ENCODE results near the gene LRRTM4.
"Not testable (repeated sequence)": the region's sequence is repeated elsewhere in the genome, so short reads cannot be mapped to it uniquely, and the experiment has no call there.

LRRTM4 gene

DNA sequence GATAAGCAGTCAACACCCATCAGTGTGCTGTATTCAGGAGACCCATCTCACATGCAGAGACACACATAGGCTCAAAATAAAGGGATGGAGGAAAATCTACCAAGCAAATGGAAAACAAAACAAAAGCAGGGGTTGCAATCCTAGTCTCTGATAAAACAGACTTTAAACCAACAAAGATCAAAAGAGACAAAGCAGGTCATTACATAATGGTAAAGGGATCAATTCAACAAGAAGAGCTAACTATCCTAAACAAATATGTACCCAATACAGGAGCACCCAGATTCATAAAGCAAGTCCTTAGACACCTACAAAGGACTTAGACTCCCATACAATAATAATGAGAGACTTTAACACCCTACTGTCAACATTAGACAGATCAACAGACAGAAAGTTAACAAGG, 358.2 kb downstream of the LRRTM4 start:
- DNase-seq (ENCODE audit: low read depth), result not testable (repeated sequence)

DNA sequence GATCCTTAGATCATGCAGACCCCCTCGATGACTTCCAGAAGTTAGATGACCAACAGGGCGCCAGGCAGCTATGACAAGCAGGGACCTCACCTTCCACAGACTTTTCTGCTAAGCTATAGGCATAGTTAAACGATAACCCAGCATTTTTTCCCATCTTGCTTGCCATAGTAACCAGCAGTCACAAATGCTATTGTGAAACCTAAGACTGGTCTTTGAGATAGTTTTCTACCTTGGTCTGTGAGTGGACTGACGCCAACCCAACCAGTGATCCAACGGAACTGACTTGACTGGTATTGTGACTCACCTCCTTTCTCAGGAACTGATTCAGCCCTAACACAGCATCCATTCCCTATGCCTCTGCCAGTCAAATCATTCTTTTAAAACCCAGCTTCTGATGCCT, 361.2 kb downstream of the LRRTM4 start:
- DNase-seq (ENCODE audit: low read depth), result no peak

DNA sequence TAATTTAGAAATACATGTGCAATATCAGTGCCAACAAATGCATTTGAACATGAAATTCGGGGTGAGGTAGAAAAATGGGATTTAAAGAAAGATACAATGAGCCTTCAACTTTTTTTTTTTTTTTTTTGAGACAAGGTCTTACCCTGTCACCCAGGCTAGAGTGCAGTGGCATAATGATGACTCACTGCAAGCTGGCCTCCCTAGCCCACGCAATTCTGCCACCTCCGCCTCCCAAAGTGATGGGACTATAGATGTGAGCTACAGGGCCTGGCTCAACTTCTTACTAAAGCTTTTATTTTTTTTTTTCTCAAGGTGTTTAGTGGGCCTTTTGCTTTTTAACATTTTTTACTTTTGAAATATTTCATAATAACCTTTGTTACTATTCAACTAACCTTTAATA, 365.6 kb downstream of the LRRTM4 start:
- DNase-seq (ENCODE audit: low read depth), result no peak

DNA sequence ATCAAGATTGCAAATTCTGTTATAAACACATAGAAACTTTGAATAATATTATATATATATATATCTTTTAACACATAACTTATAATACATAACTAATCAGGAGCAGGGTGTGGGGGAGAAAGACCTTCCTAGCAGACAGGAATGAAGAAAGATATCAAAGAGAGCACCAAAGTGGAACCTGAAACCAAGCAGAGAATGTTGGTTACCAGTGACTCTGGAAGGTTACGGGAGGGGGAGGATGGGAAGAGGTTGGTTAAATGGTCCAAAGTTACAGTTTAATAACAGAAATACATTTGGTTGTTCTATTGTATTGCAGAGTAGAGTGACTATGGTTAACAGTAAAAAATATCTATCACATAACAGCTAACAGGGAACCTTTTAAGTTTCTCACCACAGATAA, 366.7 kb downstream of the LRRTM4 start:
- no peak for DNase-seq (ENCODE audit: low read depth)

DNA sequence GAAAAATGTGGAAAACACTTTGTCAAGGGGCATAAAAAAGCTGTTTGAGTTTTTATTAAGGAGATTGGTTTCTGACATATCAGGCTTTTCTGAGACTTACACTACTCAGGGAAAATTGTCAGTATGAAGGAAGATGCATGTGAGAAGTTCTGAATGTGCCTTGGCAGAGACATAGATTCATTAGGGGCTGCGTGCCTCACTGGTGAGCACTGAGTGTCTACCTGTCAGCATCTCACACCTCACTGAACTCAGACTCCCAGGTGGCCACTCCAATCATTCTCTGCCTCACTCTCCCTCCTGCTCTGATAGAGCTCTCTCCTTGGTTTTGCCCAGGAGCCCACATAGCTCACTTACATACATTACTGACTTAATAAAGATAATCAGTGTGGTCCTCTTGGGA, 372.6 kb downstream of the LRRTM4 start:
- no peak for DNase-seq (ENCODE audit: low read depth)

DNA sequence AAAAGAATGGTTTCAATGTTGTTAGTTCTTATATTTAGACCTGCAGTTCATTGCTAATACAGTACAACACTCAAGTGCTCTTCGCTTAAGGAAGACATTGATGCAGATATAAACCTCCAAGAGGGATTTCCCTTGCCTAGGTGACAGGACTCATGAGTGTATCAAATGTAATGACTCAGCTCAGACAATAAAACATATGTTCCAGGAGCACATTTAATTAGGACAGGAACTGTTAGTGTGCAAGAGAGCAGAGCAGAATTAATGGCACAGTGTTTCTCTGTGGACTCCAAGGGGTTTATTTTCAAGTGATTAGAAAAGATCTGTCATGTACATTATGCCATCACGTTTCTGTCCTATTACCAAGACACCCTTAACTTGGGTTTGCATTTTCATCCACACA, 375.0 kb downstream of the LRRTM4 start:
- DNase-seq (ENCODE audit: low read depth), result no peak

DNA sequence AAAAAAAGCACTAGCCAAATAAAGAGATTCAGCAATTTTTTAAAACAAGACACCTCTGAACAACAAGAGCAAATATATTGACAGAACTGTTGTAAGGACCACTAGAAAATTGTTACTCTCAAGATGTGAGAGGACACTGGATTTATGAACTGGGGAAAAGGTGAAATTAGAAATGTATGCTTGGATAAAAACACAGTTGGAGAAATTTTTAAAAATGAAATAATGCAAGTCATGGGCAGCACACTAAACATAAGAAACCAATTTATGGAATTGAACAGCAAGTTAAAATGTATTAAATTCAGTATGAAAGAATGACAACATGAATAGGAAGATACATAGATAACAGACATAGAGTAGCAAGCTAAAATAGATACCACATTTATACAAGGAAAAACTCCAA, 377.4 kb downstream of the LRRTM4 start:
- DNase-seq (ENCODE audit: low read depth), result no peak

DNA sequence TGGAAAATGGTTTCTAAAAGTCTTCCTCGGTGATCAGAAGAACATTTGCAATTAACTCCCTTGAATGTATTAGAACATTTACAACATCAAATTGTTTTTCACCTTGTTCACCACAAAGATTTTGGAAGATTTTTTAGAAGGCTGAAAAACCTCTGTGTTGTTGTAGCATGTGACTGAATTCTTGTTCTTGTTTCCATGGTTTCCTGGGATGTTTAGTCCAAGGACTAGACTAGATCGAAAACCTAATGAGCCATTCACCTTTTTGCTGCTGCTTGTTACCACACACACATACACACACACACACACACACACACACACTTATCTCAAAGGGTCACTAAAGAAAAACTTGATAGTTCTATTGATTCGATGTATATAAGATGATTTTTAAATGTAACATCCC, 380.0 kb downstream of the LRRTM4 start:
- no peak for DNase-seq (ENCODE audit: low read depth)

DNA sequence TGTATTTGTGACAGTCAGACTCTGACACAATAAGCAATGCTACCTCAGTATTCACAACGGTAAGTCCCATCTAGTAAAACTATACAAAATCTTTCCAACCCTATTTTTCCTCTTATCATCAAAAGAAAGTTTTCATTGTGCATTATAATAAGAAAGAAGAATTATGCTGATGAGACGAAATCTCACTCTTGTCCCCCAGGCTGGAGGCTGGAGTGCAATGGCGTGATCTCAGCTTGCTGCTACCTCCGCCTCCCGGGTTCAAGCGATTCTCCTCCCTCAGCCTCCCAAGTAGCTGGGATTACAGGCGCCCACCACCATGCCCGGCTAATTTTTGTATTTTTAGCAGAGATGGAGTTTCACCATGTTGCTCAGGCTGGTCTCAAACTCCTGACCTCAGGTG, 393.7 kb downstream of the LRRTM4 start:
- not testable (repeated sequence) for DNase-seq (ENCODE audit: low read depth)

DNA sequence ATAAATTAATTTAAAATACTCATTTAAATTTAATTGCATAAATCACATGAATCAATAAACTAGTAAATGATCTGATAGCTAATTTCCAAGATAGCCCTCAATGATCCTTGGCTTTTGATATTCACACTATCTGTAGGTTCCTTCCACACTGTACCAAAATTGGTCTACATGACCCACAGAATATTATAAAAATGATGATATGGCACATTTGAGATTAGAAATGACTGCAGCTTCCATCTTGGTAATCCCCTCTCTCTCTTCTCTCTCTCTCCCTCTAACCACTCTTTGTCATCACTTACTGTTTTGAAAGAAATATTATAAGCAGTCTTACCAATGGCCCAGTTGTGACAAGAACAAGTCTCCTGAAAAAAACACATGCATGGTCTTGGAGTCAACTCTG, 394.8 kb downstream of the LRRTM4 start:
- DNase-seq (ENCODE audit: low read depth), result no peak

DNA sequence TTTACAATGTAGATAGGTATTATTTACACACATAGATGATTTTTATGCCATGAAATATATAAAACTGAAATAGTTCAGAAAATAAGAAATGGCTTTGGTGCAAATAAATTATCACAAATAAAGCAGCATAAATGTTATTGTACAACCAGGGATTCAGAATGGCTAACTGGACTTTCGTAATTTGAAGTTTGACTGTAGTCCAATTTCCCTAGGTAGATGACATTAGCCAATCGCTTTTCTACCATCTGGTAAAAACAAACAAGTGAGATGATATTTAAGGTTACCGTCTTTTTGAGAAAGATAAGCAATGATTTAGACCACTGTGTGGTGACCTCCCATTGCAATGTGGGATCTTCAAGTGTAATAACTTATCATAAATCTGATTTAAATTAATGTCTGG, 400.7 kb downstream of the LRRTM4 start:
- DNase-seq (ENCODE audit: low read depth), result no peak

DNA sequence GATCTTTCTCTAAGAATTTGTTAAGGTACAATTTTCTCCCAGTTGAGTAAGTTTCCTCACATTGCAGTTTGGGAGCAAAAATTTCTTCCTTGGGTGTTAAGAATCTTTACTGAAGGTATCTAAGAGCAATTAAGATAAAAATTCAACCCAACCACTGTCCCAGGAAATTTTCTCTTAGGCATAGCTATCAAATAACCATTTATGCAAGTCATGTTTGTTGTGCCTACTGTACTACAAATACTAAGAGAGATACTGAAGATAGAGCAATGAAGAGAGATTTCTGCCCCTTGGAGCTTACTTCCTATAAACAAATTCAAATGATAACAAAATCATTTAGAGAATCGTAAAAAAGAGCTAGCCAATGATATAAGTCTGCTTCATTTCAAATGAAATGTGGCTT, 402.8 kb downstream of the LRRTM4 start:
- no peak for DNase-seq (ENCODE audit: low read depth)

DNA sequence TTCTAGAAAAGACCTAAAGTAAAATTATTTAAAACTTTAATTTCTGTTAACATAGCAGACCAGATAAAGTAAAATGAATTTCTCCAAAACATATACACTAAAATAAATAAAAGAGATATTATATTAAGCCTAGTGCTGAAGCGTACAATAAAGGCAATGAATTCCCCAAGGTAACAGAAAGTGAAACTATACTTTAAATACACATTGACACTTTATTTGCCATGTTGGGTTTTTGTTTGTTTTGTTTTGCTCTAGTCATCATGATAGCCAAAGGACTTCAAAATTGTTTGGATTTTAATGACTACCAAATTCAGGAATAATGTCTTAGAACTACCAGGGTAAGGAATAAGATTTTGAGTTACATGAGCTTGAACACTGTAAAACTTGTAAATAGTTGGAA, 413.3 kb downstream of the LRRTM4 start:
- DNase-seq (ENCODE audit: low read depth), result no peak

DNA sequence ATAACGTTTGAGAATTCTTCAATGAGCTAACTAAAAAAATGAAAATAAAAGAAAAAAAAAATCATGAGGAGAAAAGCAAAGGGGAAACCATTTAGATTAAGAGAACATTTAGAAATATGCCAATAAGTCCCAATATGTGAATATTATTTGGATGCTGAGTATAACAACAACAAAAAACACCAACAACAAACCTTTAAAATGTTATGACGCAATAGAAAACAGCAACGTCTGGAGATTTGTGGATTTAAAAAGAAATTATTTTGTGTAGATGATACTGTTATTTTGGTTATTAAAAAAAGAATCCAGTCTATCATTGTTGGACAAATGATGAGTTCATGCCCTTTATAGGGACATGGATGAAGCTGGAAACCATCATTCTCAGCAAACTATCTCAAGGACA, 417.2 kb downstream of the LRRTM4 start:
- no peak for DNase-seq (ENCODE audit: low read depth)

DNA sequence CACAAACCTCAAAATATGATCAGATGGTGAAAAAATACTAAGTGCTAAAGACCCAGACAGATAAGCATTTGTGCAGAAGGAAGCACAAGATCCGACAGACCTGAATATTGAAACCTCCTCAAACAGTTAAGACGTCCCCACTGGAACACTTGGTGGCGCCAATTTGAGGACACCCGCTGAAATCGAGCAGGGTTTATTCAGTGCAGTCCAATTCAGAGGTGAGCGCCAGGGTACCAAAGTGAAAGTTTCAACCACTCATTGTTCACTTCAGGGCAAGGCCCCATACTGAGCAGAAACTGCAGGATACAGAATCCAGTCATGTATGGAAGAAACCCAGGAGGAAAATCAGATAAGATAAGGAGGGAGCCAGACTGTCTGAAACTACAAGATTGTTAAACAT, 417.6 kb downstream of the LRRTM4 start:
- no peak for DNase-seq (ENCODE audit: low read depth)

DNA sequence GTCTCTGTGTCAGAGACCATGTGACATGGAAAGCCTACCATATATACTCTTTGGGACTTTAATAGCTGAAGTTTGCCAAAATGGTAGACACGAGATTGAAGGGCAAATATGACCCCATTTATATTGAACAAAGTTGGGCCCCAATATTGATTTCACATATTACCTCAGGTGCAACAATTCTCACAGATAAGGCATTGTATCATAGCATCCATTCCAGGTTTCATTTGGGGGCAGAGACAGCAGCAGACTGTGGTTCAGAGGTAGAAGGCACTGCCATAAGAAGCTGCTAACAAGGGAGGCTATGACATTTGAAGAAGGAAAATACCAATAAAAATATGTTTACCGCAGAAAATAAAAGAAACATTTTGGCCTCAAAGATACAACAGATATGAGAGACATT, 419.2 kb downstream of the LRRTM4 start:
- no peak for DNase-seq (ENCODE audit: low read depth)

DNA sequence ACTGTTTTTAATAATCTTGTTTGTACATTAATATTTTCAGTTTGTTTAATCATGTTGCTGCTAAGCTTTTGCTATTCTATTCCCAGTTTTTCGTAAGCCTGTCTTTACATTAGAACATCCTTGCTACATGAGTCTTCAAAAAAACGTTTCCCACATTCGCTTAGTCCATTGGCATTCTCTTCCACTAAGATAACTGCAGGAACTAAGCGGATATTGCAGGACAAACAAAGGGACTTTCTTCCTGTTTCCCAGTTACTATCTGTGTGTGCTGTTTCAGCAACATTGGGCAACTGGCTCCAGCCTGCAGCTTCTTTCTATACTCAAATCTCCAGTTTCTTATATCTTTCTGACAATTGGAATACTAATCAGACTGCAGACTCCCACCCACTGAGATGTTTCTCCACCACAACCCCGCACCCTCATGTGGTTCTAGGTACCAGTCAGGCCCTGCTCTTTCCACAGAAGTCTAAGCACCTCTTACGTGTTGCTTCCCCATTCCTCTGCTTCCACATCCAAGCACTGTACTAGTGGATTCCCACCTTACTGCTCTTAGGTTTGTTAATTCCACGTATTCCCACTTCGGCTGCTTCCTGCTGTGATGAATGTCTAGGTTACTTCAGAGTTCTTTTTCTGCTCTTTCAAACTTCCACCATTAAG, 420.3 kb downstream of the LRRTM4 start:
- no peak for DNase-seq (ENCODE audit: low read depth)

DNA sequence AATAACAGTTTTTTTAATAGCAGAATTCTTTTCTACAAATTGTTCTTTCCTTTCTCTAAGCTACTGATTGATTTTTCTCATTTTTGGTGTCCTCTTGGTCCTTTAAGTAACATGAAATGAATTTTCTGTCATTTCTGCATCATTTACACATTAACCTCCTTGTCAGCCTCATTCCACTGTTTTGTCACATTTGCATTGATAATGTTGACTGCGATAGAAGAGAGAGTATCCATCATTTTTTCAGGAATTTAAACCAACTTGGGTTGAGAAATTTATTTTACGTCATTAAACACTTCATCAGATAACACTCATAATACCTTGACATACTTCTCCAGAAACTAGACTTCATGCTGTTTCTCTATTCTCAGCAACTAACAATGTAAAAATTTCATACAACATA, 422.2 kb downstream of the LRRTM4 start:
- no peak for DNase-seq (ENCODE audit: low read depth)

DNA sequence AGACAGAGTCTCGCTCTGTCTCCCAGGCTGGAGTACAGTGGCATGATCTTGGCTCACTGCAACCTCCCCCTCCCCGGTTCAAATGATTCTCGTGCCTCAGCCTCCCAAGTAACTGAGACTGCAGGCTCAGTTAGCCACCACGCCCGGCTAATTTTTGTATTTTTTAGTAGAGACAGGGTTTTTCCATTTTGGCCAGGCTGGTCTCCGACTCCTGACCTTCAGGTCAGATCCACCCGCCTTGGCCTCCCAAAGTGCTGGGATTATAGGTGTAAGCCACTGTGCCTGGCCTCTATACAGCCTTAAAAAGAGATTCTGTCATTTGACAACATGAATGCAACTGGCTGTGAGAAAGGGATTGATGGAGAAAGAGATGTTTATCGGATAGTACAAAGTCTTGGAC, 426.7 kb downstream of the LRRTM4 start:
- not testable (repeated sequence) for DNase-seq (ENCODE audit: low read depth)

DNA sequence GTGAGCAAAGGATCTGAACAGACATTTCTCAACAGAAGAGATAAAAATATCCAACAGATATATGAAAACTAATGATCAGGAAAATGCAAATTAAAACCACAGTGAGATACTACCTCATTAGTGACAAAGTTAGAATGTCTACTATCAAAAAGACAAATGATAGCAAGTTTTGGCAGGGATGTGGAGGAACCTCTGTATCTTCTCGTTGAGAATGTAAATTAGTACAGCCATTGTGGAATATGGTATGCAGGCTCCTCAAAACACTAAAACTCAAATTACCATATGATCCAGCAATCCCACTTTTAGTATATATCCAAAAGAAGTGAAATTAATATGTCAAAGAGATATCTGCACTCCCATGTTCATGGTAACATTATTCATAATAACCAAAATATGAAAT, 427.1 kb downstream of the LRRTM4 start:
- DNase-seq (ENCODE audit: low read depth), result no peak

DNA sequence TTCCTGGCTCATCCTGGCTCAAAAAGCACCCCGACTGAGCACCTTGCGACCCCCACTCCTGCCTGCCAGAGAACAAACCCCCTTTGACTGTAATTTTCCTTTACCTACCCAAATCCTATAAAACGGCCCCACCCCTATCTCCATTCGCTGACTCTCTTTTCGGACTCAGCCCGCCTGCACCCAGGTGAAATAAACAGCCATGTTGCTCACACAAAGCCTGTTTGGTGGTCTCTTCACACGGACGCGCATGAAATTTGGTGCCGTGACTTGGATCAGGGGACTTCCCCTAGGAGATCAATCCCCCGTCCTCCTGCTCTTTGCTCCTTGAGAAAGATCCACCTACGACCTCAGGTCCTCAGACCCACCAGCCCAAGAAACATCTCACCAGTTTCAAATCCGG, 433.8 kb downstream of the LRRTM4 start:
- DNase-seq (ENCODE audit: low read depth), result not testable (repeated sequence)

DNA sequence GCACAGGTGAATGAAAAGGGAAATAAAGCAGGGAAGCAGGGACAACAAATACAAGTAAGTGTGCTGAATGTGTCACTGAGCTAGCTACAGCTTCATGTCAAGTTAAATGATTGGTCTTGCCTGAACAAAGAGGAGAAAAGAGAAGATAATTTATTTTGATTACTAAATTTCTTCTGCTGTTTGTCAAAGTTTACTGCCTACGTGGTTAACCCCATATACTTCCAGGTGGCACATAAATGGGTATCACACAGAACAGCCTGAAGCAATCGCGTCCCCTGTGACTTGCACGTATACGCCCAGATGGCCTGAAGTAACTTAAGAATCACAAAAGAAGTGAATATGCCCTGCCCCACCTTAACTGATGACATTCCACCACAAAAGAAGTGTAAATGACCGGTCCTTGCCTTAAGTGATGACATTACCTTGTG, 434.2 kb downstream of the LRRTM4 start:
- DNase-seq (ENCODE audit: low read depth), result no peak

DNA sequence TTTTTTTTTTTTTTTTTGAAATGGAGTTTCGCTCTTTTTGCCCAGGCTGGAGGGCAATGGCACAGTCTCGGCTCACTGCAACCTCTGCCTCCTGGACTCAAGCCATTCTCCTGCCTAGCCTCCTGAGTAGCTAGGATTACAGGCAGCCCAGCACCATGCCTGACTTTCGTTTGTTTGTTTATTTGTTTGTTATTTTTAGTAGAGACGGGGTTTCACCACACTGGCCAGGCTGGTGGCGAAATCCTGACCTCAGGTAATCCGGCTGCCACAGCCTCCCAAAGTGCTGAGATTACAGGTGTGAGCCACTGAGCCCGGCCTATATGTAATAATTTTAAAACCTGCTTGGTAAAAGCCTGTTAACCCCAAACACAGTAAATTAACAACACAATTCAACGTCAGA, 435.7 kb downstream of the LRRTM4 start:
- DNase-seq (ENCODE audit: low read depth), result no peak

DNA sequence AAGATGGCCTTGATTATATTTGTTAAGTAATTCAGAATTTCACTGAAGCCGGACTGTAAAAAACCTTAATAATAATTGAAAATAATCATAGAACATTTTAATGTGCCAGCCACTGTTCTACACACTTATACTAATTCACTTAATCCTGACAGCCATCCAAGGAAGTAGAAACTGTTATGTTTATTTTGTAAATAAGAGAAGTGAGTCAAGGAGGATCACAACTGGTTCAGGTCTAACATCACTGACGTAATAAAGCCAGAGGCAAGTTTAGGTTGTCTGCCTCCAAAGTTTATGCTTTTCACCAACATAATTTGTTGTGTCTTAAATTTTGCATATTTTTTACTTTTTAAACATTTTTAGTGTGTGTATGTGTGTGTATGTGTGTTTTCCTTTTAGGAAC, 436.1 kb downstream of the LRRTM4 start:
- DNase-seq (ENCODE audit: low read depth), result no peak

DNA sequence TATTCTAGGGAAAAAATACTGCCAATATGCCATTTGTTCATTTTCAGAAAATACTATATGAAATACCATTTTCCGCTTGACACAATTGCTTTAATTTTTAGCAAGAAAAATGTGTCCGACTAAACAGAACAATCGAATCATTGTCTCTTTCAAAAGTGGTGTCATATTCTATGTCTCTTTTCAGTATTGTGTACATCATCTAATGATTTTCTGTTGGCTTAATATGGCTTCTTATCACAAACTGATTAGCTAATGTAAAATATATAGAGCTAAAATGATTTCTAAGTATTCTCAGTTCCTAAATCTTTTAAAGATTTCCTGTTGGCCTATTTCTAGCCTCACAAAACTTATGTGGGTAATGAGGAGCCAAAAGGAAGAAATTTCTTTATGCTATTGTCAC, 436.6 kb downstream of the LRRTM4 start:
- no peak for DNase-seq (ENCODE audit: low read depth)

All from stimulated activated CD8-positive, alpha-beta memory T cell treated with anti-CD3 and anti-CD28 coated beads, Interleukin-12 subunit alpha, Interleukin-12 subunit beta, amount 100 ng/mL, for 1 hour (primary cell).